Germinal center (tissue), 1 donor: Measurements from ENCODE around the gene MAPKAPK3.
A peak's percentile ranks its signal among the peaks of the same experiment; 100 is the strongest.

Experiments used
- DNase-seq: peaks from one replicate; pipeline ENCODE4 v3.0.0; 2012; ENCODE audit warnings: mixed read lengths, low spot score

MAPKAPK3 gene

GRCh38 chr3:50617096-50617791 is at the start of gene MAPKAPK3:
Gene MAPKAPK3, plus strand, starts transcription at chr3:50617151. Its CDS starts 415 bp downstream, at chr3:50617566.
- peak; percentile 41 for DNase-seq

- DNase-seq: peak; percentile 99
Observed at GRCh38 chr3:50567386-50568167, 49.4 kb upstream of the MAPKAPK3 start, which contains the start of gene C3orf18. Gene C3orf18, minus strand, starts transcription at chr3:50567747. Its CDS starts 2,048 bp downstream, at chr3:50565699.

GRCh38 chr3:50568947-50569749 is 47.8 kb upstream of the MAPKAPK3 start, which contains the start of gene HEMK1:
Gene HEMK1, plus strand, starts transcription at chr3:50569522. Its CDS starts 1,583 bp downstream, at chr3:50571105.
- DNase-seq: peak; percentile 99

- DNase-seq: no peak
Observed at GRCh38 chr3:50570508-50571279, 46.3 kb upstream of the MAPKAPK3 start.

GRCh38 chr3:50571486-50571885 is 45.5 kb upstream of the MAPKAPK3 start:
- no peak for DNase-seq

GRCh38 chr3:50572158-50572557 is 44.8 kb upstream of the MAPKAPK3 start:
- peak; percentile 79 for DNase-seq

GRCh38 chr3:50572801-50573371 is 44.1 kb upstream of the MAPKAPK3 start:
- DNase-seq: no peak

GRCh38 chr3:50573566-50574443 is 43.1 kb upstream of the MAPKAPK3 start:
- no peak for DNase-seq

- DNase-seq: no peak
Observed at GRCh38 chr3:50574444-50574831, 42.5 kb upstream of the MAPKAPK3 start.

GRCh38 chr3:50575372-50575771 is 41.6 kb upstream of the MAPKAPK3 start:
- DNase-seq: no peak

- DNase-seq: no peak
Observed at GRCh38 chr3:50577348-50577747, 39.6 kb upstream of the MAPKAPK3 start.

- DNase-seq: no peak
Observed at GRCh38 chr3:50580683-50581458, 36.1 kb upstream of the MAPKAPK3 start.

GRCh38 chr3:50581459-50581842 is 35.5 kb upstream of the MAPKAPK3 start:
- no peak for DNase-seq

GRCh38 chr3:50582083-50582482 is 34.9 kb upstream of the MAPKAPK3 start:
- no peak for DNase-seq

GRCh38 chr3:50583897-50584296 is 33.1 kb upstream of the MAPKAPK3 start:
- no peak for DNase-seq

GRCh38 chr3:50584391-50584790 is 32.6 kb upstream of the MAPKAPK3 start:
- DNase-seq: no peak

- DNase-seq: no peak
Observed at GRCh38 chr3:50585919-50586762, 30.8 kb upstream of the MAPKAPK3 start.

- DNase-seq: no peak
Observed at GRCh38 chr3:50586763-50587070, 30.2 kb upstream of the MAPKAPK3 start.

- DNase-seq: no peak
Observed at GRCh38 chr3:50587373-50587772, 29.6 kb upstream of the MAPKAPK3 start.
